Mucosa of stomach (tissue), 1 donor: ENCODE measurements around the gene TRMT44.
A peak's percentile ranks its signal among the peaks of the same experiment; 100 is the strongest.

Experiments
- H3K27me3 ChIP-seq: one replicate; pipeline ENCODE4 v1.7.0; 2013; ENCODE audit warnings: mild to moderate bottlenecking, low read length; ENCODE audit not compliant: control insufficient read depth, insufficient read depth
- H3K36me3 ChIP-seq: one replicate; pipeline ENCODE4 v1.7.0; 2013; ENCODE audit warnings: low read length; ENCODE audit not compliant: control insufficient read depth, insufficient read depth
- H3K4me1 ChIP-seq: one replicate; pipeline ENCODE4 v1.7.0; 2013; ENCODE audit warnings: mild to moderate bottlenecking, low read length; ENCODE audit not compliant: control insufficient read depth, insufficient read depth
- H3K4me3 ChIP-seq: one replicate; pipeline ENCODE4 v1.7.0; 2013; ENCODE audit warnings: low read length
- H3K9ac ChIP-seq: one replicate; pipeline ENCODE4 v1.7.0; 2013; ENCODE audit warnings: mild to moderate bottlenecking, low read length, moderate library complexity
- H3K9me3 ChIP-seq: one replicate; pipeline ENCODE4 v1.7.0; 2013; ENCODE audit warnings: mild to moderate bottlenecking, low read length, moderate library complexity; ENCODE audit not compliant: control insufficient read depth
- donor health status: Pancreatic carcinoma.

TRMT44 gene

GRCh38 chr4:8427761-8428287 is 12.8 kb upstream of the TRMT44 start:
- Histone ChIP-seq H3K4me3 (peak overlapping the region; percentile 87), H3K4me1 (peaks cover 18% of the 10 kb centered on the region), H3K36me3 (no peaks in the 10 kb centered on the region), H3K9ac (peak overlapping the region; percentile 80), H3K27me3 (no peaks in the 10 kb centered on the region), H3K9me3 (no peaks in the 10 kb centered on the region)

GRCh38 chr4:8428288-8429097 is 12.1 kb upstream of the TRMT44 start:
- Histone ChIP-seq H3K4me1 (peaks cover 25% of the 10 kb centered on the region), H3K36me3 (no peaks in the 10 kb centered on the region), H3K4me3 (peak overlapping the region; percentile 87), H3K9ac (peak overlapping the region; percentile 80), H3K27me3 (no peaks in the 10 kb centered on the region), H3K9me3 (no peaks in the 10 kb centered on the region)

GRCh38 chr4:8431553-8431952 is 9.0 kb upstream of the TRMT44 start:
- Histone ChIP-seq H3K36me3 (no peaks in the 10 kb centered on the region), H3K9me3 (no peaks in the 10 kb centered on the region), H3K9ac (no peak overlapping the region), H3K27me3 (no peaks in the 10 kb centered on the region), H3K4me3 (no peak overlapping the region), H3K4me1 (peaks cover 39% of the 10 kb centered on the region)

- H3K4me1 ChIP-seq, result peaks cover 38% of the 10 kb centered on the region
- H3K4me3 ChIP-seq, result no peak overlapping the region
- H3K27me3 ChIP-seq, result no peaks in the 10 kb centered on the region
- H3K9me3 ChIP-seq, result no peaks in the 10 kb centered on the region
- H3K36me3 ChIP-seq, result no peaks in the 10 kb centered on the region
- no peak overlapping the region for H3K9ac ChIP-seq
Observed at GRCh38 chr4:8433136-8433535, 7.4 kb upstream of the TRMT44 start.

- peaks cover 44% of the 10 kb centered on the region for H3K4me1 ChIP-seq
Observed at GRCh38 chr4:8434251-8435073, 6.1 kb upstream of the TRMT44 start.

GRCh38 chr4:8435656-8436121 is 4.9 kb upstream of the TRMT44 start:
- Histone ChIP-seq H3K36me3 (no peaks in the 10 kb centered on the region), H3K4me1 (peaks cover 50% of the 10 kb centered on the region)

More at GRCh38 chr4:8434251-8435073, 6.1 kb upstream of the TRMT44 start:
- H3K27me3 ChIP-seq, result no peaks in the 10 kb centered on the region
- no peak overlapping the region for H3K9ac ChIP-seq
- H3K36me3 ChIP-seq, result no peaks in the 10 kb centered on the region
- no peak overlapping the region for H3K4me3 ChIP-seq
- no peaks in the 10 kb centered on the region for H3K9me3 ChIP-seq

GRCh38 chr4:8437281-8437680 is 3.3 kb upstream of the TRMT44 start:
- Histone ChIP-seq H3K4me1 (peaks cover 59% of the 10 kb centered on the region), H3K4me3 (no peak overlapping the region), H3K9ac (peak overlapping the region; percentile 60), H3K9me3 (no peaks in the 10 kb centered on the region), H3K27me3 (no peaks in the 10 kb centered on the region), H3K36me3 (no peaks in the 10 kb centered on the region)

More at GRCh38 chr4:8435656-8436121, 4.9 kb upstream of the TRMT44 start:
- no peaks in the 10 kb centered on the region for H3K9me3 ChIP-seq
- H3K27me3 ChIP-seq, result no peaks in the 10 kb centered on the region
- H3K4me3 ChIP-seq, result no peak overlapping the region
- H3K9ac ChIP-seq, result peak overlapping the region; percentile 38

- H3K27me3 ChIP-seq, result no peaks in the 10 kb centered on the region
- no peaks in the 10 kb centered on the region for H3K9me3 ChIP-seq
- H3K4me3 ChIP-seq, result no peak overlapping the region
- no peaks in the 10 kb centered on the region for H3K36me3 ChIP-seq
- no peak overlapping the region for H3K9ac ChIP-seq
- peaks cover 56% of the 10 kb centered on the region for H3K4me1 ChIP-seq
Observed at GRCh38 chr4:8438743-8439142, 1.8 kb upstream of the TRMT44 start.

- Histone ChIP-seq H3K4me1 (peaks cover 53% of the 10 kb centered on the region), H3K36me3 (no peaks in the 10 kb centered on the region), H3K4me3 (no peak overlapping the region), H3K9me3 (no peaks in the 10 kb centered on the region), H3K27me3 (no peaks in the 10 kb centered on the region), H3K9ac (no peak overlapping the region)
Observed at GRCh38 chr4:8439168-8439567, 1.4 kb upstream of the TRMT44 start.

GRCh38 chr4:8439914-8440491 is 574 bp upstream of the TRMT44 start:
- no peaks in the 10 kb centered on the region for H3K9me3 ChIP-seq
- peak overlapping the region; percentile 86 for H3K4me3 ChIP-seq
- peak overlapping the region; percentile 92 for H3K9ac ChIP-seq
- H3K4me1 ChIP-seq, result peaks cover 51% of the 10 kb centered on the region
- no peaks in the 10 kb centered on the region for H3K27me3 ChIP-seq
- no peaks in the 10 kb centered on the region for H3K36me3 ChIP-seq

GRCh38 chr4:8441499-8442091 is 1.0 kb downstream of the TRMT44 start:
- Histone ChIP-seq H3K4me1 (peaks cover 45% of the 10 kb centered on the region), H3K36me3 (no peaks in the 10 kb centered on the region), H3K9me3 (no peaks in the 10 kb centered on the region), H3K4me3 (peak overlapping the region; percentile 86), H3K27me3 (no peaks in the 10 kb centered on the region), H3K9ac (peak overlapping the region; percentile 92)
